SU-DHL-6 (cell line): ENCODE data around the gene TNFRSF21.

Experiments
- H2AFZ ChIP-seq: fragments of 200-600 bp; sonication (generic); 2 replicates; pipeline ENCODE4 v1.6.1; 2014; ENCODE audit warnings: low read depth, mild to moderate bottlenecking, moderate library complexity, mixed read lengths, antibody characterized with exemption, low read length; ENCODE audit not compliant: severe bottlenecking
- H3F3A ChIP-seq: fragments of 200-600 bp; shearing (Covaris generic); 2 replicates; pipeline ENCODE4 v1.6.0; 2016; ENCODE audit warnings: antibody characterized with exemption, mild to moderate bottlenecking; ENCODE audit not compliant: insufficient read depth
- H3K27ac ChIP-seq: fragments of 200-600 bp; sonication (generic); 2 replicates; pipeline ENCODE4 v1.5.1; 2016; ENCODE audit warnings: low read depth, mild to moderate bottlenecking, low read length, moderate library complexity, mixed read lengths
- H3K27me3 ChIP-seq: fragments of 200-600 bp; sonication (generic), shearing (Covaris generic); 2 replicates; pipeline ENCODE4 v1.6.0; 2014; ENCODE audit warnings: mild to moderate bottlenecking, low read length
- H3K36me3 ChIP-seq: fragments of 200-600 bp; sonication (generic); 2 replicates; pipeline ENCODE4 v1.6.1; 2014; ENCODE audit warnings: mild to moderate bottlenecking, low read length, mixed read lengths
- H3K4me2 ChIP-seq: fragments of 300-600, 200-600 bp; shearing (Covaris generic), sonication (generic); 2 replicates; pipeline ENCODE4 v1.6.0; 2014; ENCODE audit warnings: low read length, low read depth, mild to moderate bottlenecking; ENCODE audit not compliant: poor library complexity, severe bottlenecking
- H3K4me3 ChIP-seq: fragments of 200-600 bp; sonication (generic); 2 replicates; pipeline ENCODE4 v1.5.1; 2014; ENCODE audit warnings: antibody characterized with exemption, low read length, mild to moderate bottlenecking, mixed read lengths; ENCODE audit not compliant: insufficient read depth, poor library complexity, severe bottlenecking
- H3K79me2 ChIP-seq: fragments of 200-600 bp; sonication (generic); 2 replicates; pipeline ENCODE4 v1.6.1; 2014; ENCODE audit warnings: mild to moderate bottlenecking, low read length, moderate library complexity; ENCODE audit not compliant: insufficient read depth
- H3K9ac ChIP-seq: fragments of 200-600 bp; sonication (generic); 2 replicates; pipeline ENCODE4 v1.7.0; 2014; ENCODE audit warnings: mild to moderate bottlenecking, low read length
- H3K9me2 ChIP-seq: fragments of 200-600 bp; sonication (generic); replicated peaks from 2 replicates; pipeline ENCODE4 v1.6.1; 2014; ENCODE audit warnings: low read length; ENCODE audit not compliant: insufficient read depth
- H3K9me3 ChIP-seq: fragments of 200-600 bp; sonication (generic); 2 replicates; pipeline ENCODE4 v1.6.1; 2014; ENCODE audit warnings: low read length, mixed read lengths; ENCODE audit not compliant: insufficient read depth
- H4K20me1 ChIP-seq: fragments of 200-600 bp; sonication (generic); 2 replicates; pipeline ENCODE4 v1.6.1; 2014; ENCODE audit warnings: low read depth, mild to moderate bottlenecking, antibody characterized with exemption, low read length, moderate library complexity, mixed read lengths
- CTCF ChIP-seq: fragments of 200-600 bp; sonication (generic); IDR thresholded peaks from one replicate; pipeline ENCODE4 v1.5.1; 2017; ENCODE audit warnings: antibody characterized with exemption, mild to moderate bottlenecking, low read length, moderate library complexity; ENCODE audit not compliant: insufficient read depth, poor library complexity, severe bottlenecking
- EZH2phosphoT487 ChIP-seq: fragments of 200-600 bp; sonication (generic), shearing (Covaris generic); conservative IDR thresholded peaks from 2 replicates; pipeline ENCODE4 v1.6.1; 2018; ENCODE audit warnings: mild to moderate bottlenecking, antibody characterized with exemption, low read length, moderate library complexity, mixed read lengths

Gene TNFRSF21

GRCh38 chr6:47196113-47196512, 113.6 kb downstream of the TNFRSF21 start:
- Histone ChIP-seq H2AFZ (no peak overlapping the region), H3K79me2 (no peaks in the 10 kb centered on the region), H3K4me2 (no peak overlapping the region), H3F3A (no peaks in the 10 kb centered on the region), H3K36me3 (no peaks in the 10 kb centered on the region), H3K27ac (no peak overlapping the region), H4K20me1 (no peaks in the 10 kb centered on the region), H3K9ac (no peak overlapping the region), H3K27me3 (0 out of 2 replicates have a peak, but pooled peaks cover 3% of the 10 kb centered on the region), H3K9me2 (no peaks in the 10 kb centered on the region), H3K9me3 (no peaks in the 10 kb centered on the region), H3K4me3 (no peak overlapping the region)
- no peak for TF ChIP-seq EZH2phosphoT487
- TF ChIP-seq CTCF, result no peak

- Histone ChIP-seq H3K9me2 (no peaks in the 10 kb centered on the region), H3K27ac (no peak overlapping the region), H3K79me2 (no peaks in the 10 kb centered on the region), H3F3A (no peaks in the 10 kb centered on the region), H3K36me3 (no peaks in the 10 kb centered on the region), H4K20me1 (no peaks in the 10 kb centered on the region), H3K9me3 (no peaks in the 10 kb centered on the region), H3K4me2 (no peak overlapping the region), H2AFZ (no peak overlapping the region), H3K27me3 (0 out of 2 replicates have a peak, but pooled peaks cover 3% of the 10 kb centered on the region), H3K9ac (no peak overlapping the region), H3K4me3 (no peak overlapping the region)
- TF ChIP-seq EZH2phosphoT487, result no peak
- TF ChIP-seq CTCF, result no peak
Measured at GRCh38 chr6:47195011-47195650, 114.6 kb downstream of the TNFRSF21 start.

- H3K27ac ChIP-seq, result no peak overlapping the region
- H4K20me1 ChIP-seq, result no peaks in the 10 kb centered on the region
- no peak overlapping the region for H3K9ac ChIP-seq
- H3F3A ChIP-seq, result no peaks in the 10 kb centered on the region
- no peaks in the 10 kb centered on the region for H3K79me2 ChIP-seq
- H2AFZ ChIP-seq, result no peak overlapping the region
- no peaks in the 10 kb centered on the region for H3K36me3 ChIP-seq
- TF ChIP-seq CTCF, result no peak
- no peak for TF ChIP-seq EZH2phosphoT487
- H3K9me3 ChIP-seq, result no peaks in the 10 kb centered on the region
- no peaks in the 10 kb centered on the region; the same call in 1 of the 2 replicates for H3K9me2 ChIP-seq
- no peak overlapping the region for H3K4me2 ChIP-seq
- H3K4me3 ChIP-seq, result no peak overlapping the region
- no peaks in the 10 kb centered on the region for H3K27me3 ChIP-seq
Measured at GRCh38 chr6:47188588-47189021, 121.1 kb downstream of the TNFRSF21 start.
